ENCODE measurements around the gene CASQ1.

GRCh38 chr1:160167580-160167979, 22.8 kb upstream of the CASQ1 start:
- TF ChIP-seq, protein P1, sequence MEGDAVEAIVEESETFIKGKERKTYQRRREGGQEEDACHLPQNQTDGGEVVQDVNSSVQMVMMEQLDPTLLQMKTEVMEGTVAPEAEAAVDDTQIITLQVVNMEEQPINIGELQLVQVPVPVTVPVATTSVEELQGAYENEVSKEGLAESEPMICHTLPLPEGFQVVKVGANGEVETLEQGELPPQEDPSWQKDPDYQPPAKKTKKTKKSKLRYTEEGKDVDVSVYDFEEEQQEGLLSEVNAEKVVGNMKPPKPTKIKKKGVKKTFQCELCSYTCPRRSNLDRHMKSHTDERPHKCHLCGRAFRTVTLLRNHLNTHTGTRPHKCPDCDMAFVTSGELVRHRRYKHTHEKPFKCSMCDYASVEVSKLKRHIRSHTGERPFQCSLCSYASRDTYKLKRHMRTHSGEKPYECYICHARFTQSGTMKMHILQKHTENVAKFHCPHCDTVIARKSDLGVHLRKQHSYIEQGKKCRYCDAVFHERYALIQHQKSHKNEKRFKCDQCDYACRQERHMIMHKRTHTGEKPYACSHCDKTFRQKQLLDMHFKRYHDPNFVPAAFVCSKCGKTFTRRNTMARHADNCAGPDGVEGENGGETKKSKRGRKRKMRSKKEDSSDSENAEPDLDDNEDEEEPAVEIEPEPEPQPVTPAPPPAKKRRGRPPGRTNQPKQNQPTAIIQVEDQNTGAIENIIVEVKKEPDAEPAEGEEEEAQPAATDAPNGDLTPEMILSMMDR (IDR thresholded peaks at IDR 0.05), result no peak
- TF ChIP-seq POLR2A (IDR thresholded peaks at IDR 0.05) (no peak), EP300 (IDR thresholded peaks at IDR 0.05) (no peak), POLR2AphosphoS5 (IDR thresholded peaks at IDR 0.05) (no peak)
